Esophagus muscularis mucosa (tissue), 4 donors: Measurements from ENCODE around the gene ZBTB22. TPM values are rescaled to one million over a fixed set of nuclear protein-coding genes. Genes with fewer than 3 reads are reported as not detected.
A peak's percentile ranks its signal among the peaks of the same experiment; 100 is the strongest.

Source experiments
- DNase-seq: peaks from one replicate; pipeline ENCODE4 v3.0.0-alpha.2; 2017; ENCODE audit errors: extremely low spot score
- H3K27ac ChIP-seq, 4 donors: fragments of 200-600 bp; sonication (generic); replicated peaks in 1 of 4; 1 replicate in 3 of 4; 2 replicates in 1 of 4; pipeline ENCODE4 v1.5.1; 2016 to 2019; ENCODE audit warnings: mild to moderate bottlenecking in 1 of 4
- H3K27me3 ChIP-seq, 4 donors: fragments of 200-600 bp; sonication (generic); one replicate each; pipeline versions ENCODE4 v1.5.1 to v1.6.0; 2016 to 2019
- H3K36me3 ChIP-seq, 4 donors: fragments of 200-600 bp; sonication (generic); one replicate each; pipeline ENCODE4 v1.5.1; 2016 to 2019
- H3K4me1 ChIP-seq, 4 donors: fragments of 200-600 bp; sonication (generic); one replicate each; pipeline ENCODE4 v1.5.1; 2016 to 2019
- H3K4me3 ChIP-seq, 4 donors: fragments of 200-600 bp; sonication (generic); 1 replicate in 2 of 4; 2 replicates in 2 of 4; pipeline ENCODE4 v1.5.1; 2016 to 2019; ENCODE audit warnings: mild to moderate bottlenecking in 4 of 4, moderate library complexity in 1 of 4
- H3K9me3 ChIP-seq, 4 donors: fragments of 200-600 bp; sonication (generic); 1 replicate in 3 of 4; 2 replicates in 1 of 4; pipeline ENCODE4 v1.5.1; 2016 to 2019
- EP300 ChIP-seq: sonication (generic); formaldehyde crosslinking; IDR thresholded peaks from one replicate; pipeline ENCODE4 v1.6.1; 2017; ENCODE audit warnings: antibody characterized with exemption
- POLR2A ChIP-seq: fragments of 450-650 bp; IDR thresholded peaks from one replicate; pipeline ENCODE4 v1.6.1; 2017; ENCODE audit warnings: antibody characterized with exemption, moderate library complexity, mild to moderate bottlenecking, low read depth
- POLR2AphosphoS5 ChIP-seq, 2 donors: sonication (generic); formaldehyde crosslinking; IDR thresholded peaks; one replicate each; pipeline ENCODE4 v1.6.1; 2017; ENCODE audit warnings: antibody characterized with exemption in 2 of 2
- WGBS: methylation state at CpG from one replicate; pipeline ENCODE4 v1.1.5; 2018; 5-methylcytosine and 5-hydroxymethylcytosine counted together
- intact Hi-C: fragments of 100-400 bp; cut with DNase I; formaldehyde crosslinking; loops from one replicate; pipeline ENCODE4 v1.15.1; 2023
- total RNA-seq, 4 donors: library from RNA; depleted of rRNA; stranded (reverse); fragments of >200 nt; gene quantifications; one replicate each; pipeline versions ENCODE4 v1.1.0 to v1.2.1, GENCODE V29; 2016
- TF ChIP-seq, protein P1 (sequence below), 3 experiments: fragments of 200-600 bp in 2 of 3; fragments of 450-650 bp in 1 of 3; sonication (generic) in 2 of 3; IDR thresholded peaks; one replicate each; pipeline ENCODE4 v1.5.1; 2017 to 2019; ENCODE audit warnings: antibody characterized with exemption in 3 of 3, mild to moderate bottlenecking in 2 of 3, moderate library complexity in 1 of 3

Gene ZBTB22
- total RNA-seq, 4 donors from 2014 or later = 12.9 to 24.2 (median 15.8) TPM

DNA sequence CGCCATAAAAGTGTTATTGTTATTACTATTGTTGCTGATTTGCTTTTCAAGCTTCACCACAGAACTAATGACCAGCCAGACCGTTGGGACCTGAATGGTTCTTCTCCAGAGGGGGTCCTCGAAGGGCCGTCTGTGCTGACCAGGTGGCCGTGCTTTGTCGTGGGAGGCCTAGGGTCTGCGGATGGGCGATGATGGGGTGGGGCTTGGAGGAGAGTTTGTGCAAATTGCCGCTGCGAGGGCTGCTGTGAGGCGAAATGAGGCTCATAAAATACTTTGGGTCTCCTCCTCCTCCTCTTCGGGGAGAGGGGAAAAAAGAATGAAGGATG, 6.0 kb upstream of the ZBTB22 start:
- WGBS = 1% methylated on average over 12 of the region's 12 CpGs
- no peak for DNase-seq
- TF ChIP-seq, protein P1, sequence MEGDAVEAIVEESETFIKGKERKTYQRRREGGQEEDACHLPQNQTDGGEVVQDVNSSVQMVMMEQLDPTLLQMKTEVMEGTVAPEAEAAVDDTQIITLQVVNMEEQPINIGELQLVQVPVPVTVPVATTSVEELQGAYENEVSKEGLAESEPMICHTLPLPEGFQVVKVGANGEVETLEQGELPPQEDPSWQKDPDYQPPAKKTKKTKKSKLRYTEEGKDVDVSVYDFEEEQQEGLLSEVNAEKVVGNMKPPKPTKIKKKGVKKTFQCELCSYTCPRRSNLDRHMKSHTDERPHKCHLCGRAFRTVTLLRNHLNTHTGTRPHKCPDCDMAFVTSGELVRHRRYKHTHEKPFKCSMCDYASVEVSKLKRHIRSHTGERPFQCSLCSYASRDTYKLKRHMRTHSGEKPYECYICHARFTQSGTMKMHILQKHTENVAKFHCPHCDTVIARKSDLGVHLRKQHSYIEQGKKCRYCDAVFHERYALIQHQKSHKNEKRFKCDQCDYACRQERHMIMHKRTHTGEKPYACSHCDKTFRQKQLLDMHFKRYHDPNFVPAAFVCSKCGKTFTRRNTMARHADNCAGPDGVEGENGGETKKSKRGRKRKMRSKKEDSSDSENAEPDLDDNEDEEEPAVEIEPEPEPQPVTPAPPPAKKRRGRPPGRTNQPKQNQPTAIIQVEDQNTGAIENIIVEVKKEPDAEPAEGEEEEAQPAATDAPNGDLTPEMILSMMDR (IDR thresholded peaks at IDR 0.05) = no peak
- no peak for TF ChIP-seq POLR2A
- no peak for TF ChIP-seq POLR2AphosphoS5 (IDR thresholded peaks at IDR 0.05)
- no peak for TF ChIP-seq EP300

DNA sequence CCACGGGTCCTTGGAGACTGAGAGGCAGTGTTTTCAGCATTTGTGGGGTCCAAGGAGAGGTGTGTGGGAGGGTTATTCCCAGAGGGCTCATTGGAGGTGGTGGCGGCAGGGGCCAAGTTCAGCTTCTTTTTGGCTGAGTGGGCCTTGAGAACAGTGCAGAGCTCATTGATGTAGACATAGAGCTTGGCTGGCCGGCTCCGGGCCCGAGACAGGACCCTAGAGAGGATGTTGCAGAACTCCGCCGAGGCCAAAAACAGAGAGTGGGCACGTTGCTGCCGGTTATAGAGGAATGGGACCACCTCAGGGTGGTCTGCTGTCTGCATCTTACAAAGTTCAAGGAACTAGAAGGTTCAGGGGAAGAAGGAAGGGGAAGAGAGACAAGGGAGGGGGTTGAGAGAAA, 3.7 kb upstream of the ZBTB22 start:
- Histone ChIP-seq H3K4me3 (peak overlapping the region in 2 of 4 donors; percentile 67 to 75), H3K27me3 (no peaks in the 10 kb centered on the region), H3K27ac (peak overlapping the region in 3 of 4 donors; percentile 86 to 91 (median 89)), H3K36me3 (peaks cover 27 to 36% (median 30%) of the 10 kb centered on the region in 4 donors), H3K4me1 (peaks cover 43 to 66% (median 61%) of the 10 kb centered on the region in 4 donors), H3K9me3 (no peaks in the 10 kb centered on the region)
- TF ChIP-seq POLR2AphosphoS5 (IDR thresholded peaks at IDR 0.05) (no peak), EP300 (no peak), POLR2A (no peak)
- TF ChIP-seq, protein P1 (IDR thresholded peaks at IDR 0.05) = no peak
- DNase-seq = no peak
- WGBS = 80% methylated on average over 6 of the region's 9 CpGs
- intact Hi-C loops = no loop called here

More for the DNA sequence above, 6.0 kb upstream of the ZBTB22 start:
- Histone ChIP-seq H3K36me3 (peaks cover 27 to 31% (median 28%) of the 10 kb centered on the region in 4 donors), H3K4me1 (peaks cover 34 to 49% (median 45%) of the 10 kb centered on the region in 4 donors), H3K27ac (peak overlapping the region; percentile 81 to 91 (median 88)), H3K4me3 (peak overlapping the region; percentile 67 to 91 (median 78)), H3K27me3 (no peaks in the 10 kb centered on the region), H3K9me3 (no peaks in the 10 kb centered on the region)
- intact Hi-C loops = no loop called here

DNA sequence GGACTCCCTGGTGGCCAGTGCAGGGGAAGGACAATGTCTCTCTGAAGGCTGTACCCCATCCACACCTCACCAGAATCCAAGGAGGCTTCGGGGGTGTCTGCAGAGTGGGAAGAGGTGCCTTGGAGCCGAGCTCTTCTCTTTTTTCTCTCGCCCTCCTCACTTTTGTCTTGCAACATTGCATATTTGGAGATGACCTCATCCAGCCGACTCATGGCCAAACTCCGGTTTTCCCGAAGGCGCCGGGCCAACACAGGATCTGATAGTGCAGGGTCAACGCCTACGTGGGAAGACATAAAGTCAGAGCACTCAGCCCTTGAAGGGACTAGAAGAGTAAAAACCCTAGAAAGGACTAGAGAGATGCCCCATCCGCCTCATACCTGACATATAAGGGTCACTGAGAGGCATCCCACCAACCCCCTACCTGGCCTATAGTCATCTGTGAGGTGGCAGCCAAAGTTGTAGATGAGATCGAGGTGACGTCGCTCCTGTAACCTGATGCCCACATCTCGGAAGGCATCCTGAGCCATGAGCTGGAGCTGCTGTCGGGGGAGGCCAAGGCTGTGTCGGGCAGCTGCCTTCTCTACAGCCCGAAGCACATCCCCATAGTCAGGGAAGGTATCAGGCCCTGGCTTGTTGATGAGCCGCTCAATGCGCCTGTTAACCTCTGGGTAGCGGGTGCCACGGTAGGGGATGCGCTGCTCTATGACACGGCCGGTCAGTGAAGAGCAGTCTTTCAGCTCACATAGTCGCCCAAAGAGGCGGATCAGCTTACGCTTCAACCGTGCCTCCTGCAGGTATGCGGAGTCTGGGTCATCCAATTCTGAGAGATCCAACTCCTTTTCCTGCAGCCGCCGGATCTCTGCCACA, 3.0 kb upstream of the ZBTB22 start:
- Histone ChIP-seq H3K4me3 (no peak overlapping the region), H3K9me3 (no peaks in the 10 kb centered on the region), H3K27me3 (no peaks in the 10 kb centered on the region), H3K36me3 (peaks cover 27 to 40% (median 32%) of the 10 kb centered on the region in 4 donors), H3K4me1 (peaks cover 43 to 73% (median 66%) of the 10 kb centered on the region in 4 donors), H3K27ac (peak overlapping the region; percentile 42 to 86 (median 50))
- TF ChIP-seq POLR2A (no peak), EP300 (no peak)
- TF ChIP-seq, protein P1 (IDR thresholded peaks at IDR 0.05) = no peak
- intact Hi-C loops = no loop called here
- WGBS = 61% methylated on average over 19 of the region's 32 CpGs
- no peak for DNase-seq

DNA sequence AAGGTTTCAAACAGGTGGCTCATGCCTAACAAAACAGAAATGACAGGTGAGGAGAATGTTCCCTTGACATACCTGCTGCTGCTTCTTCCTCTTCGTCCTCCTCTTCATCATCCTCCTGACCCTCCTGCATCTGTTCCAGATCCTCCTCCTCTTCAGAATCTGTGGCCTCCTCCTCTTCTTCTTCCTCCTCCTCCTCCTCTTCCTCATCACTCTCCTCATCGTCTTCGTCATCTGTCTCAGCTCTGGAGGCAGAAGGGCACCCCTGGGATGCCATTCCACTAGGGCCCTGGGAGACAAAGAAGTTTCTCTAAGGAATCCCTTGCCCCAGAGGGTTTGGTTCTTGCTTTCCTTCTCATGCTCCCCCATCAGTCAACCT, 2.4 kb upstream of the ZBTB22 start:
- Histone ChIP-seq H3K27me3 (no peaks in the 10 kb centered on the region), H3K36me3 (peaks cover 27 to 40% (median 32%) of the 10 kb centered on the region in 4 donors), H3K4me1 (peaks cover 49 to 79% (median 72%) of the 10 kb centered on the region in 4 donors), H3K27ac (peak overlapping the region; percentile 42 to 86 (median 50)), H3K4me3 (no peak overlapping the region), H3K9me3 (no peaks in the 10 kb centered on the region)
- 81% methylated on average over 3 of the region's 3 CpGs for whole genome bisulfite sequencing
- TF ChIP-seq POLR2A (no peak), EP300 (no peak), POLR2AphosphoS5 (IDR thresholded peaks at IDR 0.05) (no peak)
- TF ChIP-seq, protein P1 (IDR thresholded peaks at IDR 0.05) = no peak
- no peak for DNase-seq
- intact Hi-C loops = no loop called here
